ENCODE measurements around the gene SLC22A5.

Gene SLC22A5

DNA sequence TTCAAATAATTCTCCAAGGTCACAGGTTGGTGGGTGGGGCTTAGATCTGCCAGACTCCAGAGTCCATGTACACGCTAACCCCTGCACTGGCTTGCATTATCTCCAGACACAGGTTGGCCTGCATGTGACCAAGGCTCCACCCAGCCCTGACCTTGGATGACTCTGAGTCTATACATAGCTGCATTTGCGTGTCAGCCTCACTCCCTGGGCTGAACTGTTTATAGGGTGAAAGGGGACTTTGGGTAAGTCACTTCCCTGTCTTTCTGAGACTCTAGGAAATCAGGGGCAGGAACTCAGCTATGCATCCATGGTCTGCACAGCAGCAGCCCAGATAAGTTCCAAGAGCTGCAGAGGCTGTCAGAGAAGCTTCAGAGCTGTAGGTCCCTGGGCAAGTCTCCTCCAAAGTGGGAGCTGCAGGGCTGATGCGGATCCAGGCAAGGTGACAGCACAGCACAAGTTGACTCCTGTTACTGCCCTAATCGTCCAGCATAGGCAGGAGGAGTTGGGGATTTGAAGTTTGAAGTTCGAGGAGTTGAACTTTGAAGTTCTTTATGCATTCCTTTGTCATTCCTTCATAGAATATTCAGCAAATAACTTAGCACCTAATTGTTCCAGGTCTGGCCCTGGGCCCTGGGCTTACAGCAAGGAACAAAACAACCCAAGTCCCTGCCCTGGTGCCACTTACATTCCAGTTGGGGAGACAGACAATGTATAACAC, 53.4 kb downstream of the SLC22A5 start:
- H3K4me1 ChIP-seq (ENCODE audit: control insufficient read depth, insufficient read depth, low read length), result 0 out of 2 replicates have a peak, but pooled peaks cover 5% of the 10 kb centered on the region
- ChIA-PET CTCF (interaction anchor here (0.6 to 1.5 kb wide), 5 partner anchors 12 to 182 kb away, joined by 3 to 6 read pairs (median 3); no protein-coding TSS in a partner anchor), POLR2A (interaction anchor here (0.6 to 5.1 kb wide), 4 partner anchors 8 to 373 kb away, joined by 3 to 27 read pairs (median 8); partner anchors contain the start of gene IRF1)
- H3K36me3 ChIP-seq (ENCODE audit: control insufficient read depth in 2 of 2, insufficient read depth in 1 of 2, low read length in 2 of 2), result no peaks in the 10 kb centered on the region
- H3K27ac ChIP-seq (ENCODE audit: extremely low read depth, low read depth, low read length), result no peak overlapping the region
- no peak overlapping the region for H3K4me3 ChIP-seq (ENCODE audit: low read depth, low read length)
- no peaks in the 10 kb centered on the region for H3K9me3 ChIP-seq (ENCODE audit: control insufficient read depth, insufficient read depth, low read depth, low read length)
- TF ChIP-seq OVOL3 (tag by site-specific recombination; IDR thresholded peaks at IDR 0.05) (no peak), ZNF600 (tag by site-specific recombination; IDR thresholded peaks at IDR 0.05) (peak; percentile 29; the same call in 1 of the 2 replicates)

DNA sequence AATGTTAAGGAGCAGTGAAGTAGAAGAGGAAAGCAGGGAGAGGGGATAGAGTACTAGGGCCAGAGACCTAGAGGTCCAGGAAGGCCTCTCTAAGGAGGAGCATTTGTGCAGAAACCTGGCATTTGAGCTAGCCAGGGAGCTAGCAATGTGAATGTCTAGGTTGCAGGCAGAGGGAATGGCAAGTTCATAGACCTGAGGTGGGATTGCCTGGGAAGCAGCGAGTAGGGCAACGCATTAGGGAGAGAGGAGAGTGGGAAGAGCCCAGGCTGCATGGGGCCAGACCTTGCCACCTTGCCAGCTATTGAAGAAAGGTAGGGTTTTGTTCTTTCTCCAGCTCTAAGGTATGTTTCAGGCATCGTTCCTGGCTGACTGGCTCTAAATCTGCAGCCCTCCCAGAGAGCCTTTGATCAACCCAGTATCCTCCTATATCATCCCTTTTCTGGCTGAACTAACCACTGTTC, 54.0 kb downstream of the SLC22A5 start:
- POLR2A ChIA-PET, result interaction anchor here (0.6 to 5.1 kb wide), 4 partner anchors 9 to 374 kb away, joined by 3 to 27 read pairs (median 8); partner anchors contain the start of gene IRF1
- H3K4me3 ChIP-seq (ENCODE audit: low read depth, low read length), result no peak overlapping the region

DNA sequence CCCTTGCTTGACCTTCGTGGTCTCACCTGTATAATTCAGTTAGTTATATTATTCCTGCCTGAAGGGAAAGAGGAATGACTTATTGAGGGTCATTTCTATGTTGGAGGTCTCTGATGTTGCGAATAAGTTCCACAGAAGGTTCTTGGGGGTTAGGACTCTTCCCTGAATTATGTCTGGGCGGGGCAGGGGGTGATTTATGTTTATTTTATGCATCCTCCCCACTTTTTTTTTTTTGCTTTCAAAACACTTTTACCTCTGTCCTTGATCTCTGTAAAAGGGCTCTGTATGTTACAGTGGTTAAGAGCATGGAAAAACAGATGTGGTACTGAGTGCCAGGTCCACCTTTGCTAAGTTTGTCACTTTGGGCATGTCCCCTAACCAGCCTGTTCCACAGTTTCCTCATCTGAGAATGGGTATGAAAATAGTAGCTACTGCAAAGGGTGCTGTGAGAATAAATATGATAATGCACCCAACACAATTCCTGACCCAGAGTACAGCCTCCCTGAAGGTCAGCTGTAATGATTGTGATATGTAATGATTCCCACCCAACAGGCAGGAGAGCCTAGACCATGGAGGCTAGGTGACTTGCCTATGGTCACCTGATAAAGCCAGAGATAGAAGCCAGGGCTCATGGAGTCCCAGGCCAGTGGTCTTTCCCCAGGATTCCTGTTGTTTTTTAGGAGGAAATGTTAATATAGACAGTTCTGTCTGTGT, 54.8 kb downstream of the SLC22A5 start:
- H3K9me3 ChIP-seq (ENCODE audit: control insufficient read depth, insufficient read depth, low read depth, low read length), result no peaks in the 10 kb centered on the region
- no peaks in the 10 kb centered on the region for H3K36me3 ChIP-seq (ENCODE audit: control insufficient read depth in 2 of 2, insufficient read depth in 1 of 2, low read length in 2 of 2)
- ChIA-PET CTCF (interaction anchor here (0.5 to 1.5 kb wide), 5 partner anchors 14 to 1081 kb away, joined by 3 to 6 read pairs (median 4); no protein-coding TSS in a partner anchor), POLR2A (interaction anchor here (2.7 to 5.1 kb wide), 2 partner anchors 67 to 71 kb away, joined by 13 to 27 read pairs; partner anchors contain the start of gene IRF1)
- H3K4me1 ChIP-seq (ENCODE audit: control insufficient read depth, insufficient read depth, low read length), result 0 out of 2 replicates have a peak, but pooled peaks cover 5% of the 10 kb centered on the region
- TF ChIP-seq, protein P1, sequence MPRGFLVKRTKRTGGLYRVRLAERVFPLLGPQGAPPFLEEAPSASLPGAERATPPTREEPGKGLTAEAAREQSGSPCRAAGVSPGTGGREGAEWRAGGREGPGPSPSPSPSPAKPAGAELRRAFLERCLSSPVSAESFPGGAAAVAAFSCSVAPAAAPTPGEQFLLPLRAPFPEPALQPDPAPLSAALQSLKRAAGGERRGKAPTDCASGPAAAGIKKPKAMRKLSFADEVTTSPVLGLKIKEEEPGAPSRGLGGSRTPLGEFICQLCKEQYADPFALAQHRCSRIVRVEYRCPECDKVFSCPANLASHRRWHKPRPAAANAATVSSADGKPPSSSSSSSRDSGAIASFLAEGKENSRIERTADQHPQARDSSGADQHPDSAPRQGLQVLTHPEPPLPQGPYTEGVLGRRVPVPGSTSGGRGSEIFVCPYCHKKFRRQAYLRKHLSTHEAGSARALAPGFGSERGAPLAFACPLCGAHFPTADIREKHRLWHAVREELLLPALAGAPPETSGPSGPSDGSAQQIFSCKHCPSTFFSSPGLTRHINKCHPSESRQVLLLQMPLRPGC (tag by site-specific recombination; IDR thresholded peaks at IDR 0.05), result no peak
- H3K4me3 ChIP-seq (ENCODE audit: low read depth, low read length), result no peak overlapping the region
- H3K27ac ChIP-seq (ENCODE audit: extremely low read depth, low read depth, low read length), result no peak overlapping the region

More for the DNA sequence above, 54.0 kb downstream of the SLC22A5 start:
- Histone ChIP-seq H3K27ac (ENCODE audit: extremely low read depth, low read depth, low read length) (no peak overlapping the region), H3K9me3 (ENCODE audit: control insufficient read depth, insufficient read depth, low read depth, low read length) (no peaks in the 10 kb centered on the region), H3K36me3 (ENCODE audit: control insufficient read depth in 2 of 2, insufficient read depth in 1 of 2, low read length in 2 of 2) (no peaks in the 10 kb centered on the region), H3K4me1 (ENCODE audit: control insufficient read depth, insufficient read depth, low read length) (0 out of 2 replicates have a peak, but pooled peaks cover 5% of the 10 kb centered on the region)
- TF ChIP-seq ZNF514 (tag by site-specific recombination; IDR thresholded peaks at IDR 0.05) (no peak), TSHZ1 (tag by site-specific recombination; IDR thresholded peaks at IDR 0.05; ENCODE audit: borderline replicate concordance) (no peak), BCL6B (tag by site-specific recombination; IDR thresholded peaks at IDR 0.05) (no peak)
- CTCF ChIA-PET, result interaction anchor here (0.6 to 1.5 kb wide), 6 partner anchors 13 to 1082 kb away, joined by 3 to 6 read pairs (median 4); no protein-coding TSS in a partner anchor

All from HEK293 (cell line).